HG03095 (cell line): ENCODE results near the gene ALDH9A1.
A peak's percentile ranks its signal among the peaks of the same experiment; 100 is the strongest.
"Not testable (repeated sequence)": the region's sequence is repeated elsewhere in the genome, so short reads cannot be mapped to it uniquely, and the experiment has no call there.

Experiments
- ATAC-seq: cut with Tn5 transposase; IDR thresholded peaks from one replicate; pipeline ENCODE4 v1.9.1; 2021; ENCODE audit warnings: moderate library complexity; ENCODE audit not compliant: unreplicated experiment

Gene ALDH9A1

DNA sequence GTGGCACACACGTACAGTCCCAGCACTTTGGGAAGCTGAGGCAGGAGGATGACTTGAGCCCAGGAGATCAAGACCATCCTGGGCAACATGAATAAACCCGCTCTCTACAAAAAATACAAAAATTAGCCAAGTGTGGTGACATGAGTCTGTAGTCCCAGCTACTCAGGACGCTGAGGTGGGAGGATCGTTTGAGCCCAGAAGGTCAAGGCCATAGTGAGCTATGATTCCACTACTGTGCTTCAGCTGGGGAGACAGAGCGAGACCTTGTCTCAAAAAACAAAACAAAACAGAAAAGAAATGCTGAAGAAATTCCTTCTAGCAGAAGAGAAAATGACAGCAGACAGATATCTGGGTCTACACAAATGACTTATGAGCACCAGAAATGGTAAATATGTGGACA lies 10.3 kb downstream of the ALDH9A1 start:
- ATAC-seq, result no peak

DNA sequence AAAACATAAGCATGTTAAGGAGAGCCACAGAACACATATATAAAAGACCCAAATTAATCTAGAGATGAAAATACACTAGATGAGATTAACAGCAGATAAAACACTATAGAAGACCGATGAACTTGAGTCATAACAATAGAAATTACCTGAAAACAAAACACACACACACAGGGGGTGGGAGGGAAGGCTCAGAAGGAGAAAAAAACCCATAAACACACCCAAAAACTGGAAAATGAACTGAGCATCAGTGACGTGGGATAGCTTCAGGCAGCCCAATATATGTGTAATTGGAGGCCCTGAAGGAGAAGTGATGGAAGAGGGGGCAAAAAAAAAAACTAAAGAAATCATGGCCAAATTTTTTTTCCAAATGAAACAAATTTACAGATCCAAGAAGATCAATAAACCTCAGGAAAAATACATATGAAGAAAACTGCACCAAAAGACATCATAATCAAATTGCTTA lies 11.4 kb downstream of the ALDH9A1 start:
- ATAC-seq, result peak; percentile 37

DNA sequence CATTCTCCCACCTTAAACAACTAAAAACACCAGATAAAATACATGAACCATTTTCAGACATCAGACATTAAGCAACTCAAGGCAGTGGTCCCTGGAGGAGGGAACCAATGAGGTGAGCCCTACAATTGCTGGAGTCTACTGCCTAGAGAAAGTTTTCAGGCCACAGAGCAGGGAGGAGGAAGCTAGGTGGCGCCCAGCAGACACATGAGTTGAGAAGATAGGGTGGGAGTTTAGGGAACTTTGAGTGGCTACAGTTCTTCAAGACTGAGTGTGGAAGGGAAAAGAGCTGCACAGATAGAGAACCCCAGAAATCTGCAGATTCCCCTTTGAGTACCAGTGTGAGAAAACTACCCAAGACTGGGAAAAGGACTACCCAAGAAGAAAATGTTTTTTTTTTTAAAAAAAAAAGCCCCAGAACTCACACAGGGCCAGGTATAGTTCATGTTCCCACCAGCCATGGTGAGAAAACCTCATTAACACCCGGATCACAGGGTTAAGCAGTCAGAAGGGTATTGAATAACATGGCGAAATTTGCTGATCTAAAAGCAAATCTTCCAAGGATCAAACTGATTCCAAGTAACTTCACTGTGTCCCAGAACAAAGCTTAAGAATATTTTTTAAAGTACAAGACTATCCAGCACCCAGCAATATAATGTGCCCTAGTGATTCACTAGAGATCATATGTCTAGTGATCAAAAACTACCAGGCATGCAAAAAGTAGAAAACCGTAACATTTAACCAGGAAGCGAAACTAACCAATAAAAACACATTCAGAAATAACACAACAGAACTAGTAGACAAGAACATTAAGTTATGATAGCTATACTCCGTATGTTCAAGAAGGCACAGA lies 12.0 kb downstream of the ALDH9A1 start:
- peak; percentile 53 for ATAC-seq

- no peak for ATAC-seq
Measured at GRCh38 chr1:165683848-165684485, 14.4 kb downstream of the ALDH9A1 start.

DNA sequence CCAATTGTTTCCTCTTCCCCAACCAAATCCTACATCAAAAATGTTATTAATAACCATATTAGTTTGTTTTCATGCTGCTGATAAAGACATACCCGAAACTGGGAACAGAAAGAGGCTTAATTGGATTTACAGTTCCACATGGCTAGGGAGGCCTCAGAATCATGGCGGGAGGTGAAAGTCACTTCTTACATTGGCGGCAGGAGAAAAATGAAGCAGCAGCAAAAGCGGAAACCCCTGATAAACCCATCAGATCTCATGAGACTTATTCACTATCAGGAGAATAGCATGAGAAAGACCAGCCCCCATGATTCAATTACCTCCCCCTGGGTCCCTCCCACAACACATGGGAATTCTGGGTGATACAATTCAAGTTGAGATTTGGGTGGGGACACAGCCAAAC lies 17.6 kb downstream of the ALDH9A1 start:
- not testable (repeated sequence) for ATAC-seq

DNA sequence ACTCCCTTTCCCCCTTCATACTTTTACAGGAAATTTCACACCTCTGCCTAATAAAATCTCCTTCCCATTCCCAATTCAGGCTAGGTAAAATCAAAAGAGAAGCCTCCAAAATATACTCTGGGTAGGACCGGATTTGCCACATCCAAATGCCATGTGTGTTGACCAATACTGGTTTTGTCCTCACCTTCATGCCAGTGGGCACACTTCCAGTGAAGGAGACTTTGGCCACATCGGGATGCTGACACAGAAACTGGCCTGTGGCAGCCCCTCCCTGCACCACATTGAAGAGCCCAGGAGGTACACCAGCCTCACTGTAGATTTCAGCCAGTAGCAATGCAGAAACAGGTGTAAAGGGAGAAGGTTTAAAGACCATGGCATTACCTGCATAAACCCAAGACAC lies 18.1 kb downstream of the ALDH9A1 start:
- ATAC-seq, result no peak

- no peak for ATAC-seq
Measured at GRCh38 chr1:165679282-165680036, 18.9 kb downstream of the ALDH9A1 start.

GRCh38 chr1:165678509-165678908 lies 19.9 kb downstream of the ALDH9A1 start:
- no peak for ATAC-seq

- no peak for ATAC-seq
Measured at GRCh38 chr1:165675794-165676193, 22.6 kb downstream of the ALDH9A1 start.

DNA sequence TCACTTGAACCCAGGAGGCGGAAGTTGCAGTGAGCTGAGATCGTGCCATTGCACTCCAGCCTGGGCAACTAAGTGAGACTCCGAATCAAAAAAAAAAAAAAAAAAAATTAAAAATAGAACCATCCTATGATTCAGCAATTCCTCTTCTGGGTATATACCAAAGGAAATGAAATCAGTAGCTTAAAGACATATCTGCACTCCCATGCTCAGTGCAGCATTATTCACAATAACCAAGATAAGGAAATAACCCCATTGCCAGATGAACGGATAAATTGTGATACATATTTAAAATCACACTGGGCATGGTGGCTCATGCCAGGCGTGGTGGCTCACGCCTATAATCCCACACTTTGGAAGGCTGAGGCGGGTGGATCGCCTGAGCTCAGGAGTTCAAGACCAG lies 23.8 kb downstream of the ALDH9A1 start:
- ATAC-seq, result no peak

DNA sequence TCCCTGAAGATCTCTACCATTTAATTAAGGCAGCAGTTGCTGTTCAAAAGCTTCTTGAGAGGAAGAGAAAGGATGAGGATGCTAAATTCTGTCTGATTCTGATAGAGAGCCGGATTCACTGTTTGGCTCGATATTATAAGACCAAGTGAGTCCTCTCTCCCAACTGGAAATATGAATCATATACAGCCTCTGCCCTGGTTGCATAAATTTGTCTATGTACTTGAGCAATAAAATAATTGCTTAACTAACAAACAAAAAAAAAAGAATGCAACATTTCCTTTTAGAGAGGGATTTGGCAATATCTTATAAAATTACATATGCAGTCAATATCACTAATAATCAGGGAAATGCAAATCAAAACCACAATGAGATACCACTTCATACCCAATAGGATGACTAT lies 26.8 kb downstream of the ALDH9A1 start:
- ATAC-seq, result no peak

GRCh38 chr1:165668184-165668583 lies 30.2 kb downstream of the ALDH9A1 start:
- ATAC-seq, result no peak

- ATAC-seq, result no peak
Measured at GRCh38 chr1:165666152-165666825, 32.1 kb downstream of the ALDH9A1 start.

DNA sequence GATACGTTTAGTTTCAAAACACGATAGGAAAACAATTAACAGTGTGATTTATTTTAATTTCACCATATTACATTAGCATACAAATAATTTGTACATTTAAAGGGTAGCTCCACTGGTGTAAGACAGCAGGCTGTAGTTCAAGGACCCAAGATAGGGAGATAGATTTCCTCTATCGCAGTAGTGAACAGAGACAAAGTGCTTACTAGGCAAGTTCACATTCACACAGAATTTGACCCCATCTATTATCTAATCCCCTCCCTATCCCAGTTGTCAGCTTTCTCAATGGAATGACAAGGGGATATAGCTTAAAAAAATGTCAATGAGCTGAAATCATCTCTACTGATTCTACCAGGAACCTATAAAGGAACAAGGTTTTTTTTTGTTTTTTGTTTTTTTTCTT lies 36.2 kb downstream of the ALDH9A1 start:
- no peak for ATAC-seq

DNA sequence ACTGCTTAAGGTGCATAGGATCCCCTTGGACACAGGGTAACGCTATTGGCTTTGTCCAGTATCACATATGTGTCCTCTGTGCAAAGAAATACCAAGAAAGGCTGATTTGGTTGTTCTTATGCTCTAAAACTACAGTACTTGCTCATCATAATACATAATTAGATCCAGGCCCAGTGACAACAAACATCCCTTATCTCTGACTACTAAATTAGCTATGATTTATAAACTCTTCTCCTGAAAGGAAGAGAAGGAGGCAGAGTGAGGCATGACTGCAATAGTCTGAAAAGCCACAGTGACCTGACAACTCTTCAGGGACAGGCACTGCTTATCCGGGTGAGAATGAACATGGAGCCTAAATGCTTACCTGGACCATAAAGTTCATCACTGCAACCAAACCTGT lies 36.7 kb downstream of the ALDH9A1 start:
- ATAC-seq, result no peak

GRCh38 chr1:165659581-165659895 lies 38.8 kb downstream of the ALDH9A1 start:
- no peak for ATAC-seq

GRCh38 chr1:165658766-165659580 lies 39.4 kb downstream of the ALDH9A1 start:
- not testable (repeated sequence) for ATAC-seq

GRCh38 chr1:165650981-165651625 lies 47.3 kb downstream of the ALDH9A1 start:
- no peak for ATAC-seq

GRCh38 chr1:165648919-165649572 lies 49.3 kb downstream of the ALDH9A1 start:
- no peak for ATAC-seq
